K562 (cell line): ENCODE measurements around the gene RIPOR2. TPM values are rescaled to one million over a fixed set of nuclear protein-coding genes. Genes with fewer than 3 reads are reported as not detected.

Source experiments
- ATAC-seq: fragments of 200-7000 bp; cut with Tn5 transposase; 3 replicates; pipeline ENCODE4 v1.9.1; 2020; ENCODE audit warnings: moderate library complexity
- BruUV-seq: library from RNA; stranded (reverse); fragments of 400-500 nt; replicated peaks from 2 replicates; lab custom pipeline; 2021; lab: Mats Ljungman, UMichigan
- CTCF ChIA-PET: fragments of 300-600 bp; formaldehyde crosslinking; extraction: SDS; loops from one replicate; lab custom pipeline; 2021; ENCODE audit warnings: low intra/inter-chr PET ratio; lab: Yijun Ruan, JAX
- POLR2A ChIA-PET: fragments of 300-600, 350-650 bp; sonication (Branson Sonifier 250); formaldehyde crosslinking; extraction: SDS; loops from one replicate; lab custom pipeline; 2021; ENCODE audit warnings: antibody characterized with exemption, inconsistent platforms; lab: Yijun Ruan, JAX
- DNase-seq, 4 experiments: peaks; one replicate each; pipeline versions ENCODE4 v3.0.0 to v3.0.0-alpha.2; 2011 to 2018; ENCODE audit warnings: low spot score in 3 of 4, mixed read lengths in 3 of 4; ENCODE audit errors: extremely low read depth in 1 of 4
- FAIRE-seq: peaks from 2 replicates; lab custom pipeline; 2011; peaks lifted over from hg19 to GRCh38; lab: Jason Lieb, UNC
- H2AFZ ChIP-seq: 2 replicates; pipeline ENCODE4 v1.6.0; 2011; ENCODE audit warnings: low read depth, low read length, control low read depth, inconsistent platforms
- H3K27ac ChIP-seq: fragments of 200-600 bp; 3 replicates; pipeline ENCODE4 v1.8.0; 2011; ENCODE audit warnings: low read depth, mild to moderate bottlenecking, control low read depth, inconsistent platforms, low read length, moderate library complexity, mixed read lengths; ENCODE audit errors: extremely low read depth
- H3K27me3 ChIP-seq, 2 experiments: fragments of 300-600 bp in 1 of 2; 2 replicates in 1 of 2; 3 replicates in 1 of 2; pipeline versions ENCODE4 v1.6.0 to v1.8.0; 2011; ENCODE audit warnings: inconsistent platforms in 2 of 2, low read length in 2 of 2, mild to moderate bottlenecking in 1 of 2, mixed read lengths in 1 of 2, moderate library complexity in 1 of 2; ENCODE audit not compliant: control insufficient read depth in 2 of 2, insufficient read depth in 2 of 2
- H3K36me3 ChIP-seq: fragments of 300-600 bp; 3 replicates; pipeline ENCODE4 v1.8.0; 2011; ENCODE audit warnings: mild to moderate bottlenecking, low read length, inconsistent platforms; ENCODE audit not compliant: control insufficient read depth, insufficient read depth
- H3K4me1 ChIP-seq, 2 experiments: fragments of 200-600 bp in 1 of 2; replicated peaks in 1 of 2; 2 replicates in 1 of 2; 3 replicates in 1 of 2; pipeline versions ENCODE4 v1.5.1 to v1.8.0; 2011; ENCODE audit warnings: inconsistent platforms in 2 of 2, low read length in 2 of 2, mild to moderate bottlenecking in 1 of 2, mixed read lengths in 1 of 2, moderate library complexity in 1 of 2; ENCODE audit not compliant: control insufficient read depth in 2 of 2, insufficient read depth in 2 of 2
- H3K4me2 ChIP-seq: 2 replicates; pipeline ENCODE4 v1.6.1; 2011; ENCODE audit warnings: low read length, control low read depth, inconsistent platforms, mixed read lengths; ENCODE audit not compliant: insufficient read depth
- H3K4me3 ChIP-seq: fragments of 200-600 bp; sonication (generic), shearing (Covaris generic); 2 replicates; pipeline ENCODE4 v1.5.1; 2016; ENCODE audit warnings: control low read depth, inconsistent platforms
- H3K79me2 ChIP-seq: fragments of 200-600 bp; 3 replicates; pipeline ENCODE4 v1.8.0; 2011; ENCODE audit warnings: low read length, inconsistent platforms; ENCODE audit not compliant: control insufficient read depth, insufficient read depth
- H3K9ac ChIP-seq, 2 experiments: 2 replicates each; pipeline versions ENCODE4 v1.6.0 to v1.6.1; 2011; ENCODE audit warnings: low read depth in 2 of 2, low read length in 2 of 2, control low read depth in 1 of 2, inconsistent platforms in 1 of 2, mild to moderate bottlenecking in 1 of 2, mixed read lengths in 1 of 2; ENCODE audit not compliant: insufficient read depth in 1 of 2
- H3K9me1 ChIP-seq: one replicate; pipeline ENCODE4 v1.6.0; 2011; ENCODE audit warnings: inconsistent platforms, mild to moderate bottlenecking, low read length, moderate library complexity; ENCODE audit not compliant: control insufficient read depth, insufficient read depth
- H3K9me3 ChIP-seq: replicated peaks from 2 replicates; pipeline ENCODE4 v1.5.1; 2011; ENCODE audit warnings: low read depth, low read length, inconsistent platforms; ENCODE audit not compliant: control insufficient read depth, insufficient read depth
- H4K20me1 ChIP-seq: replicated peaks from 2 replicates; pipeline ENCODE4 v1.6.1; 2011; ENCODE audit warnings: low read length, inconsistent platforms, mixed read lengths; ENCODE audit not compliant: control insufficient read depth, insufficient read depth
- COPS2 ChIP-seq: fragments of 450-650 bp; conservative IDR thresholded peaks from 2 replicates; pipeline ENCODE4 v1.6.1; 2016; ENCODE audit warnings: mild to moderate bottlenecking, moderate library complexity
- HDAC6 ChIP-seq: IDR thresholded peaks from 2 replicates; pipeline ENCODE4 v1.6.1; 2012; ENCODE audit warnings: low read depth, mild to moderate bottlenecking, control low read depth, inconsistent platforms, low read length, moderate library complexity
- NCOA4 ChIP-seq: fragments of 450-650 bp; IDR thresholded peaks from 2 replicates; pipeline ENCODE4 v1.6.1; 2018; ENCODE audit warnings: mild to moderate bottlenecking; ENCODE audit not compliant: partially characterized antibody
- NCOR1 ChIP-seq: fragments of 450-650 bp; IDR thresholded peaks from 2 replicates; pipeline ENCODE4 v1.6.1; 2016; ENCODE audit warnings: mild to moderate bottlenecking, moderate library complexity
- RBM15 ChIP-seq: fragments of 200-400 bp; formaldehyde crosslinking; IDR thresholded peaks from 2 replicates; pipeline ENCODE4 v1.6.1; 2018; ENCODE audit warnings: mild to moderate bottlenecking, low read length, moderate library complexity; ENCODE audit not compliant: insufficient read depth
- RBM22 ChIP-seq: fragments of 200-400 bp; formaldehyde crosslinking; IDR thresholded peaks from 2 replicates; pipeline ENCODE4 v1.6.1; 2018; ENCODE audit warnings: low read length, low read depth; ENCODE audit not compliant: poor library complexity, severe bottlenecking
- TEAD4 ChIP-seq, 2 experiments: sonication (generic) in 1 of 2; formaldehyde crosslinking in 1 of 2; IDR thresholded peaks; 2 replicates each; pipeline versions ENCODE4 v1.6.1 to v1.8.0; 2012 to 2022; ENCODE audit warnings: borderline replicate concordance in 1 of 2, inconsistent platforms in 1 of 2, low read length in 1 of 2, mild to moderate bottlenecking in 1 of 2, missing genetic modification reagents in 1 of 2
- WHSC1 ChIP-seq: IDR thresholded peaks from one replicate; pipeline ENCODE4 v1.6.1; 2012; ENCODE audit warnings: low read length, control low read depth, inconsistent platforms
- ZNF174 ChIP-seq: fragments of 250-450 bp; sonication (Bioruptor Pico); IDR thresholded peaks from 2 replicates; pipeline ENCODE4 v1.4.0; 2020; ENCODE audit warnings: mild to moderate bottlenecking
- ZNF239 ChIP-seq: fragments of 250-450 bp; sonication (Bioruptor Pico); IDR thresholded peaks from 2 replicates; pipeline ENCODE4 v1.4.0; 2020; ENCODE audit warnings: mild to moderate bottlenecking
- ZNF57 ChIP-seq: fragments of 450-650 bp; formaldehyde crosslinking; IDR thresholded peaks from 2 replicates; pipeline ENCODE4 v1.4.0; 2020; ENCODE audit warnings: mild to moderate bottlenecking, moderate library complexity
- WGBS: fragments of 100-300 bp; shearing (Covaris generic); methylation state at CpG from one replicate; pipeline ENCODE4 v1.1.6; 2016; ENCODE audit warnings: low coverage, mixed read lengths; ENCODE audit not compliant: insufficient coverage; ENCODE audit errors: missing lambda C conversion rate; 5-methylcytosine and 5-hydroxymethylcytosine counted together
- in situ Hi-C: fragments of 300-500 bp; cut with MboI; formaldehyde crosslinking; loops from 4 replicates; pipeline ENCODE4 v1.15.0; 2018; ENCODE audit warnings: inconsistent platforms, mixed read lengths
- intact Hi-C: fragments of 100-400 bp; cut with micrococcal nuclease; formaldehyde crosslinking; loops from 2 replicates; pipeline ENCODE4 v1.14.2; 2022
- polyA plus RNA-seq, 8 experiments: library from polyadenylated mRNA; depleted of rRNA in 4 of 8; stranded (reverse) in 5 of 8; unstranded in 3 of 8; fragments of >200 nt; fragmentation: Nextera tagmentation in 2 of 8; fragmentation: Illumina TruSeq in 1 of 8; extraction: Ambion mirVana in 2 of 8; extraction: Trizol in 1 of 8; gene quantifications; 2 replicates each; pipeline versions ENCODE4 v1.2.1 to v1.2.3, GENCODE V29; 2011 to 2014; ENCODE audit warnings: inconsistent platforms in 1 of 8, missing spikeins in 1 of 8
- total RNA-seq, 7 experiments: library from RNA; depleted of rRNA in 6 of 7; stranded (reverse); fragments of >200 nt in 6 of 7; fragmentation: Illumina TruSeq in 2 of 7; extraction: Trizol in 2 of 7; gene quantifications; 2 replicates each; pipeline versions ENCODE4 v1.2.1 to v1.2.3, GENCODE V29; 2011 to 2021; ENCODE audit warnings: low replicate concordance in 1 of 7

RIPOR2 gene
- total and polyA plus RNA-seq, 9 of the 15 experiments (the other 6 are each of a cell fraction or from before 2014, with no cell fraction given), result 0.04 to 1.0 (median 0.47) TPM; not detected in 2

GRCh38 chr6:24844061-24844460 lies 91.7 kb downstream of the RIPOR2 start:
- no peak overlapping the region for H3K4me2 ChIP-seq
- no TSS peak for BruUV-seq
- H3K4me1 ChIP-seq, result no peaks in the 10 kb centered on the region
- no peak overlapping the region for H3K4me3 ChIP-seq
- in situ Hi-C loops (no loop called here), intact Hi-C loops (no loop called here)
- H3K9ac ChIP-seq, result no peak overlapping the region
- CTCF ChIA-PET, result no interaction called here
- WGBS, result 0% methylated on average over 1 of the region's 1 CpG
- no peak for DNase-seq
- no peak overlapping the region for H2AFZ ChIP-seq
- H3K27ac ChIP-seq, result no peak overlapping the region
- no peaks in the 10 kb centered on the region for H3K36me3 ChIP-seq
- no peaks in the 10 kb centered on the region for H3K9me3 ChIP-seq
- FAIRE-seq, result no peak
- H3K79me2 ChIP-seq, result no peaks in the 10 kb centered on the region
- no peaks in the 10 kb centered on the region for H4K20me1 ChIP-seq
- TF ChIP-seq RBM22, result no peak
- TF ChIP-seq ZNF57 (CRISPR knock-in tag), result no peak
- no peak for TF ChIP-seq RBM15
- TF ChIP-seq COPS2, result no peak
- TF ChIP-seq WHSC1, result no peak
- no peak for TF ChIP-seq TEAD4 (IDR thresholded peaks at IDR 0.05; ENCODE audit: low read length)
- no peak for TF ChIP-seq TEAD4 (CRISPR knock-in tag; IDR thresholded peaks at IDR 0.05; ENCODE audit: borderline replicate concordance)
- no peak for TF ChIP-seq ZNF239
- TF ChIP-seq ZNF174, result no peak
- no peak for TF ChIP-seq HDAC6
- TF ChIP-seq NCOR1, result no peak
- no peak for TF ChIP-seq NCOA4
- POLR2A ChIA-PET, result interaction anchor here (0.6 kb wide), 1 partner anchor 9 kb away, joined by 5 read pairs; no protein-coding TSS in a partner anchor
- no peaks in the 10 kb centered on the region for H3K9me1 ChIP-seq
- peaks cover 24 to 55% of the 10 kb centered on the region in 2 experiments; a peak in 4 of 5 replicates for H3K27me3 ChIP-seq
- no peak for ATAC-seq
